HepG2 (cell line): ENCODE data around the gene CNEP1R1. TPM values are rescaled to one million over a fixed set of nuclear protein-coding genes. Genes with fewer than 3 reads are reported as not detected.

Experiments used
- BORCS8-MEF2B ChIP-seq: sonication (generic); formaldehyde crosslinking; IDR thresholded peaks from 2 replicates; pipeline ENCODE4 v1.8.0; 2022; ENCODE audit warnings: mild to moderate bottlenecking, missing genetic modification reagents
- MAF1 ChIP-seq: sonication (generic); formaldehyde crosslinking; IDR thresholded peaks from 2 replicates; pipeline ENCODE4 v1.5.0; 2020; ENCODE audit warnings: missing genetic modification reagents, borderline replicate concordance
- MTA1 ChIP-seq: sonication (generic); formaldehyde crosslinking; IDR thresholded peaks from 2 replicates; pipeline ENCODE4 v1.4.0; 2020; ENCODE audit warnings: missing genetic modification reagents, mild to moderate bottlenecking, borderline replicate concordance
- TARDBP ChIP-seq: sonication (generic); formaldehyde crosslinking; IDR thresholded peaks from 2 replicates; pipeline ENCODE4 v1.8.0; 2022; ENCODE audit warnings: mild to moderate bottlenecking, missing genetic modification reagents
- USF2 ChIP-seq, 2 experiments: sonication (generic) in 1 of 2; formaldehyde crosslinking in 1 of 2; IDR thresholded peaks; 2 replicates each; pipeline versions ENCODE4 v1.5.1 to v1.6.1; 2011 to 2020; ENCODE audit warnings: borderline replicate concordance in 1 of 2, low read depth in 1 of 2, low read length in 1 of 2, mild to moderate bottlenecking in 1 of 2, missing genetic modification reagents in 1 of 2, moderate library complexity in 1 of 2
- ZC3H13 ChIP-seq: sonication (generic); formaldehyde crosslinking; IDR thresholded peaks from 2 replicates; pipeline ENCODE4 v1.8.1; 2023; ENCODE audit warnings: mild to moderate bottlenecking, missing genetic modification reagents, moderate library complexity
- ZNF598 ChIP-seq: sonication (generic); formaldehyde crosslinking; IDR thresholded peaks from 2 replicates; pipeline ENCODE4 v1.5.1; 2020; ENCODE audit warnings: mild to moderate bottlenecking, missing genetic modification reagents, borderline replicate concordance
- ZNF609 ChIP-seq: sonication (generic); formaldehyde crosslinking; IDR thresholded peaks from 2 replicates; pipeline ENCODE4 v1.4.0; 2020; ENCODE audit warnings: mild to moderate bottlenecking, missing genetic modification reagents, borderline replicate concordance
- ZNF644 ChIP-seq: IDR thresholded peaks from 2 replicates; pipeline ENCODE4 v1.6.1; 2016; ENCODE audit warnings: low read depth
- ZNF724P ChIP-seq: sonication (generic); formaldehyde crosslinking; IDR thresholded peaks from 2 replicates; pipeline ENCODE4 v1.8.0; 2022; ENCODE audit warnings: missing genetic modification reagents, borderline replicate concordance
- polyA plus RNA-seq, 8 experiments: library from polyadenylated mRNA; depleted of rRNA in 3 of 8; stranded (reverse) in 7 of 8; unstranded in 1 of 8; fragments of >200 nt; fragmentation: Illumina TruSeq in 4 of 8; extraction: Trizol in 4 of 8; gene quantifications; 2 replicates each; pipeline versions ENCODE4 v1.2.1 to v1.2.3, GENCODE V29; 2011 to 2016; ENCODE audit warnings: low read depth in 4 of 8, missing spikeins in 1 of 8, mixed read lengths in 1 of 8; ENCODE audit not compliant: insufficient read depth in 1 of 8
- total RNA-seq, 5 experiments: library from RNA; depleted of rRNA; stranded (reverse); fragments of >200 nt; fragmentation: Illumina TruSeq; extraction: Trizol; gene quantifications; 2 replicates each; pipeline ENCODE4 v1.2.3, GENCODE V29; 2016; ENCODE audit warnings: low read depth in 1 of 5
- TF ChIP-seq, protein P1 (sequence below): sonication (generic); formaldehyde crosslinking; IDR thresholded peaks from 2 replicates; pipeline ENCODE4 v1.4.0; 2020; ENCODE audit warnings: mild to moderate bottlenecking, missing genetic modification reagents
- TF ChIP-seq, protein P2 (sequence below): sonication (generic); formaldehyde crosslinking; IDR thresholded peaks from 2 replicates; pipeline ENCODE4 v1.5.0; 2020; ENCODE audit warnings: mild to moderate bottlenecking, missing genetic modification reagents, borderline replicate concordance
- TF ChIP-seq, protein P3 (sequence below): fragments of 450-650 bp; IDR thresholded peaks from 2 replicates; pipeline ENCODE4 v1.6.1; 2017

The CNEP1R1 gene
- total and polyA plus RNA-seq, 2 of the 13 experiments (the other 11 are each of a cell fraction or from before 2014, with no cell fraction given), result 23.6 to 26.8 TPM

DNA sequence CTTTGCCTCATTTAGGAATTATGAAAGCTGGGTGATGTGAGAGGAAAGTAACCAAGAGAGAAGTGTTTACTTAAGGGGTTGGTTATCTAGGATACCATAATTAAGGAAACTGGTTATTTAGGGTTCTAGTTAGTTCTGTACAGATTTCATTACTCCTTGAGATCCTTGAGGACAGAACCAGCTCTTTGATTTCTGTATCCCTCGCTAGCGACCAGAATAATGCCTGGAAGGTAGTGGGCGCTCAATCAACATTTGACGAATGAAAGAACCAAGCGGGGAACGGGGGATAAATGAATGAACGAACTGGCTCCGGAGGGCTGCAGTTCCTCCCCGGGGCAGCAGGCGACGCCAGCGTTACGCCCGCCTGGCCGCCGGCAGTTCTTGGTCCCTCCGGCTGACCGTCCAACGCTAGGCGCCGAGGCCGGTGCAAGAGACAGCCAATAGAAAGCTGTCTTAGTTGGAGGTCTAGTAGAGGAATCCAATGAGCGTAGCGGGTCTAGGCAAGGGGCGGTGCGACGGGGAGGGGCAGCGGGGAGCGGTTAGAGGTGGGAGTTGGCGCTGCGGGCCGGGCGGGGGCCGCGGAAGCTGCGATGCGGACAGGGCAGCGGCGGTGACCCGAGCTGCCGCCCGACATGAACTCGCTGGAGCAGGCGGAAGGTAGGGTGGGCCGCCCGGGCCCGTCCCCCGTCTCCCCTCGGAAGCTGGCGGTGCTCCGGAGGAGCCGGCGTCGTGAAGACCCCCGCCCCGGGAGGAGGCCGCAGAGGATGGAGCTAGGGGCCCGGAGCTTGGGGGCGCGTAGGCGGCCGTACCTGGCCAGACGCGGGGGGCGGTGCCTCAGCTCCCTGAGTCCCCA lies at the start of gene CNEP1R1 (continued):
- 0 out of 2 replicates have a peak, but pooled peaks have one; percentile 83 for TF ChIP-seq MAF1 (CRISPR knock-in tag)
- no peak for TF ChIP-seq ZNF644 (CRISPR knock-in tag)
- peak; percentile 61; the same call in 1 of the 2 replicates for TF ChIP-seq ZNF609 (CRISPR knock-in tag)
- TF ChIP-seq USF2 (IDR thresholded peaks at IDR 0.05; ENCODE audit: low read depth, low read length), result no peak
- TF ChIP-seq USF2 (CRISPR knock-in tag; IDR thresholded peaks at IDR 0.05; ENCODE audit: borderline replicate concordance), result peak; percentile 37; the same call in 1 of the 2 replicates
- TF ChIP-seq, protein P1, sequence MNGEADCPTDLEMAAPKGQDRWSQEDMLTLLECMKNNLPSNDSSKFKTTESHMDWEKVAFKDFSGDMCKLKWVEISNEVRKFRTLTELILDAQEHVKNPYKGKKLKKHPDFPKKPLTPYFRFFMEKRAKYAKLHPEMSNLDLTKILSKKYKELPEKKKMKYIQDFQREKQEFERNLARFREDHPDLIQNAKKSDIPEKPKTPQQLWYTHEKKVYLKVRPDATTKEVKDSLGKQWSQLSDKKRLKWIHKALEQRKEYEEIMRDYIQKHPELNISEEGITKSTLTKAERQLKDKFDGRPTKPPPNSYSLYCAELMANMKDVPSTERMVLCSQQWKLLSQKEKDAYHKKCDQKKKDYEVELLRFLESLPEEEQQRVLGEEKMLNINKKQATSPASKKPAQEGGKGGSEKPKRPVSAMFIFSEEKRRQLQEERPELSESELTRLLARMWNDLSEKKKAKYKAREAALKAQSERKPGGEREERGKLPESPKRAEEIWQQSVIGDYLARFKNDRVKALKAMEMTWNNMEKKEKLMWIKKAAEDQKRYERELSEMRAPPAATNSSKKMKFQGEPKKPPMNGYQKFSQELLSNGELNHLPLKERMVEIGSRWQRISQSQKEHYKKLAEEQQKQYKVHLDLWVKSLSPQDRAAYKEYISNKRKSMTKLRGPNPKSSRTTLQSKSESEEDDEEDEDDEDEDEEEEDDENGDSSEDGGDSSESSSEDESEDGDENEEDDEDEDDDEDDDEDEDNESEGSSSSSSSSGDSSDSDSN (CRISPR knock-in tag), result peak; percentile 93
- TF ChIP-seq ZC3H13 (CRISPR knock-in tag), result peak; percentile 88
- no peak; the same call in 1 of the 2 replicates for TF ChIP-seq ZNF598
- TF ChIP-seq, protein P2, sequence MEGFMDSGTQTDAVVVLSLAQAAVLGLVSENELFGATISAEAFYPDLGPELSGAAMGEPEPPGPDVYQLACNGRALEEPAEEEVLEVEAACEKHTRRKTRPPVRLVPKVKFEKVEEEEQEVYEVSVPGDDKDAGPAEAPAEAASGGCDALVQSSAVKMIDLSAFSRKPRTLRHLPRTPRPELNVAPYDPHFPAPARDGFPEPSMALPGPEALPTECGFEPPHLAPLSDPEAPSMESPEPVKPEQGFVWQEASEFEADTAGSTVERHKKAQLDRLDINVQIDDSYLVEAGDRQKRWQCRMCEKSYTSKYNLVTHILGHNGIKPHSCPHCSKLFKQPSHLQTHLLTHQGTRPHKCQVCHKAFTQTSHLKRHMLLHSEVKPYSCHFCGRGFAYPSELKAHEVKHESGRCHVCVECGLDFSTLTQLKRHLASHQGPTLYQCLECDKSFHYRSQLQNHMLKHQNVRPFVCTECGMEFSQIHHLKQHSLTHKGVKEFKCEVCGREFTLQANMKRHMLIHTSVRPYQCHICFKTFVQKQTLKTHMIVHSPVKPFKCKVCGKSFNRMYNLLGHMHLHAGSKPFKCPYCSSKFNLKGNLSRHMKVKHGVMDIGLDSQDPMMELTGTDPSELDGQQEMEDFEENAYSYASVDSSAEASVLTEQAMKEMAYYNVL (CRISPR knock-in tag), result peak; percentile 96
- TF ChIP-seq, protein P3, sequence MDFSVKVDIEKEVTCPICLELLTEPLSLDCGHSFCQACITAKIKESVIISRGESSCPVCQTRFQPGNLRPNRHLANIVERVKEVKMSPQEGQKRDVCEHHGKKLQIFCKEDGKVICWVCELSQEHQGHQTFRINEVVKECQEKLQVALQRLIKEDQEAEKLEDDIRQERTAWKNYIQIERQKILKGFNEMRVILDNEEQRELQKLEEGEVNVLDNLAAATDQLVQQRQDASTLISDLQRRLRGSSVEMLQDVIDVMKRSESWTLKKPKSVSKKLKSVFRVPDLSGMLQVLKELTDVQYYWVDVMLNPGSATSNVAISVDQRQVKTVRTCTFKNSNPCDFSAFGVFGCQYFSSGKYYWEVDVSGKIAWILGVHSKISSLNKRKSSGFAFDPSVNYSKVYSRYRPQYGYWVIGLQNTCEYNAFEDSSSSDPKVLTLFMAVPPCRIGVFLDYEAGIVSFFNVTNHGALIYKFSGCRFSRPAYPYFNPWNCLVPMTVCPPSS, result no peak
- TF ChIP-seq MTA1 (CRISPR knock-in tag), result peak; percentile 61; the same call in 1 of the 2 replicates
- peak; percentile 44; the same call in 1 of the 2 replicates for TF ChIP-seq ZNF724P
- TF ChIP-seq TARDBP (CRISPR knock-in tag), result peak; percentile 84
- TF ChIP-seq BORCS8-MEF2B (CRISPR knock-in tag), result 0 out of 2 replicates have a peak, but pooled peaks have one; percentile 25
